GM19328 (cell line): ENCODE data around the gene ATP2B2.

Experiments used
- ATAC-seq: cut with Tn5 transposase; IDR thresholded peaks from one replicate; pipeline ENCODE4 v1.9.1; 2021; ENCODE audit warnings: mild to moderate bottlenecking, moderate library complexity; ENCODE audit not compliant: unreplicated experiment

Gene ATP2B2

DNA sequence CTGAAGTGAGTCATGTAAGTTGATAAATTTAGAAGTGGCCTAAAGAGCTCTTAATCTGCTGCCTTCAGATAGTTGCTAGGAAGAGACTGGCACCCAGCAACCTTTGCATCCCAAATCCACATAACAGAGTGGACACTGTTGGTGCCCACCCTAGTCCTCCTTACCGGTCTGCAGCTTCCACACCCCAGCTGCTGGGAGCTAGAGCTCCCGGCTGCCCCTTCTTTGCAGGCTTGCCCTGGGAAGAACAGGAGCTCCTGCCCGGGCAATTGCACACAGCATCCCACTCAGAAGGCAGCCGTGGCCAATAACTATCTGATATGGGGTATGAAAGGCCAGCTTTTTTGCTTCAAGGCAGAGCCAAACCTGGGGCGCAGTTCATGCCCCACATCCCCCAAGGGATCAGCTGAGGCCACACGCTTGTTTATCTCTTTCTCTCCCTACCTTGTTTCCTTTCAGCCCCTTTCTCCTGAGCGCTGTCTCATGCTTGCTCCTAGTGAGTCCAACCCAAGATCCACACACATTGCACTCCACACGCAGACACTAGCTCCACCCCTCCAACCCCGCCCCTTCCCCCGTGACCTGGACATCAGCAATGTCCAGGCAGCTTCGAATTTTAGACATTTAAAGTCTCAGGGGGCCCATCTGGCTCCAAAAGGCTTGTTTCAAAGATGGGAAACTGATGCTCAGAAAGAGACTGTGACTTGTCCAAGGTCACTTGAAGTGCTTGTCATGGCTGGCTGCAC lies 9.1 kb downstream of the ATP2B2 start:
- ATAC-seq, result no peak

DNA sequence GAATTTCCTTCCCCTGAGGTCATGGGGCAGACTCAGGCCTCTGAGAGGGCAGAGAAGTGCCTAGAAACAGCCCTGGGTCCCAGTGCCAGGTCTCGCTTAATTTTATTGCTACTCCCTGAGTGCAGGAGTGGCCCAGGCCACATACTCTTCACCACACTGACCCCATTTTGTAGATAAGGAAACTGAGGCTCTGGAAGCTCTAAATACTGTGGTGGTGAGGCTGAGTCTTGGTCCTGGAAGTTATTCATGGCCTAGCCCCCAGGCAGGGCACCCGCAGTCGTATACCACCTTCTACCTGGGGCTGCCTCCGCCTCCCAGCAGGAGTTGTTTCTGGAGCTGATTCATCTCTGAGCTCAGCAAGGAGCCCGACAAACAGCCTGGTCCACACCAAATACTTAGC lies 9.8 kb downstream of the ATP2B2 start:
- ATAC-seq, result no peak

DNA sequence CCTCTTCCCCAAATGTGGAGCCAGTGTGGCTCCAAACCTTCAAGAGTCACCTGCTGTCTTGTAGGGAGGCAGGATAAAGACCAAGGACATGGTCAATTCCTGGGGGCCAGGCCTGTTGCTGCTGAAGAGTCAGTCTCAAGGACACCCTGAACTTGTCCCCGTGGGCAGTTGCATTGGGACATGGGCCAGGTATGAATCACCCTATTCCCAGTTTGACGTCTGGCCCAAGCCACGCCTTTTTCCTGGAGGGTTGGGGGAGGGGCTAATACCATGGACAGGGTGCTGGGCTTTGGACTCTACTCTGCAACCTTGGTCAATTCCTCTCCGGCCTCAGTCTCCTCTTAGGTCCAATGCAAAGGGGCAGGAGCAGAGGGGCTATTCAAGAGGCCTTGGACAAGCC lies 10.4 kb downstream of the ATP2B2 start:
- no peak for ATAC-seq

DNA sequence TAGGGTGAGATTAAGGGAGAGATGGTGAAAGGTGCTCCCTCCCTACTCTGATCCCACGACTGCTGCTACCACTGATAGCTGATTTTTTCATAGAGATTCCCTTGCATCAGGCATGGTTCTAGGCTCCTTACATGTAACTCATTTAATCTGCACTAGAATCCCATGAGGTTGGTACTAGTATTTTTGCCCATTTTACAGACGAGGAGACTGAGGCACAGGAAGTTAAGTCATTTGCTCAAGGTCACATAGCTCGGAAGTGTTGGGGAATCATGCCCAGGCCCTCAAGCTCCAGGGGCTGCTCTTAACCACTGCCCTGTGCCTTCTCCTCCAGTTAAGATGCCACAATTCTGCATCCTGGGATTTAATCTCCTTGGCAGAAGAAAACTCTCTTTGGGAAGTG lies 11.2 kb downstream of the ATP2B2 start:
- ATAC-seq, result no peak

DNA sequence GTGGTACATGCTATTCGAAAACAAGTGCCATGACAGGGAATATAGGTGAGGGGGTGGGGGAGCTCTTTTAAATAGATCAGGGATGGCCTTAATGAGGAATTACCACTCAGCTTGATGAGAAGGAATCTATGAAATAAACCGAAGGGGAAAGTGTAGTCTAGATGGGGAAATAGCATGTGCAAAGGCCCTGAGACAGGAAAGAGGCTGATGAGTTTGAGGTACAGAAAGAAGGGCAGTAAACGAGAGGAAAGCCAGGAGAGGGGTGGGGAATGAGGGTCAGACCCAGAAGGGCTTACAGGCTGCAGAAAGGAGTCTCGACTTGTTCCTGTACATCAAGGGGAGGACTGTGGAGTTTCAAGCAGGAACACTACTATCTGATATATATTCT lies 12.2 kb downstream of the ATP2B2 start:
- no peak for ATAC-seq

DNA sequence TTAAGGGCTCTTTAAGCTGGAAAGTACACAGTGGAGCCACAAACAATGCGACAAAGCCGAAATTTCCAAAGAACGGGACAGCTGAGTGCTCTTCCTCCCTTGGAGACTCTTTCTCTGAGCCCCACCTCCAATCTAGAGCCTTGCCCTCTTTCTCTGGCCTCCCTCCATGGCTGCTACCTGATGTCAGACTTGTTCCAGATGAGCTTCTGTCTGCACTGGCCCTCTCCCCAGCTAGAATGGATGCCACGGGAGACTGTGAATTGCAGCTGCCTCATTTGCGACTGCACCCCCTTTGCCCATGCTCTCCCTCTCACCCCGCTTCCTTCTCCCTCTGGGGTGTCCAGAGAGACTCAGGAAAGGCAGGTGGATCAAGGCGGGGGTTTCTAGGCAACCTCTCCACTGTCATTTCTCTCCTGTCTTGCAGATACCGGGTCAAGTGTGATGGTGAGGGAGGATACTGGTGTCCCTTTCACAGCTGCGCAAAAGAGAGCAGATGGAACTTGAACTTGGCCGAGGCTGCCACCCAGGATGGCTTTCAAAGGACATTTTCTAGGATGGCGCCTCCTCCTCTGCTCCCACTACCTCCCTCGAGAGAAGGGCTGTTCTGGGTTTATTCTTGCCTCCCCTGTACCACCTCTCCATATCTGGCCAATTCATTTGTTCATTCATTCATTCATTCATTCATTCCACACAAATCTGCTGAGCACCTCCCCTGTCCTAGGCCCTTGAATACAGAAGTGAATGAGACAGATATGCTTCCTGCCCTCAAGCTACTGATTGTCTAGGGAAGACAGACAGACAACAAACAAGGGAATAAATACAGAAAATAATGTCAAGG lies 12.8 kb downstream of the ATP2B2 start:
- no peak for ATAC-seq

DNA sequence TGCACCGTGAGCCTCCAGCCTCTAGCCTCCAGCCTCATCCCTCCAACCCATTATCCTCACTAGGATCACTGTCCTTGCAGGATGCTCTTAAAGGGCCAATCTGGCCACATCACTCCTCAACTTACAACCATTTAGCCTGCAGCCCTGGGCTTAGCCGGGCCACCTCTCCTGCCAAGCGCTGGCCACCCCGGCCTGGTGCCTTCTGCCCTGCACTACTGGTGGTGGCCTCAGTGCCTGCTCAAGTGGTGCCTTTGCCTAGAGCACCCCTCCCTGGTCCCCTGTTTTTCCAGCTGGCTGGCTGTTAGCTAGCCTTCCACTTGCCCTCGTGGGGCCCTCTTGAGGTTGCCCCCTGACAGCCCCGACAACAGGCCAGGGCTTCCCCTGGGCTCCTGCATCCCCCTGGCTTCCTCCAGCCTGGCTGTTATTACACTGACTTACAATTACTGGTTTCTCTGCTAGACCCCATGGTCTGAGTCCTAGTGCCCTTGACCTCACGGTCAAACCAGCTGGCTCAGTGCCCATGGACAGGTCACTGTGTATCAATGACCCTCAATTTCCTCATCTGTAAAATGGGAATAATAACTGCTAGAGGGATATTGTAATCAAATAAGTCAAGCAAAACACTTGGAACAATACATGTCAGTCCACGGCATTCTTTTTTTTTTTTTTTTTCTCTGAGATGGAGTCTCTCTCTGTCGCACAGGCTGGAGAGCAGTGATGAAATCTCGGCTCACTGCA lies 15.5 kb downstream of the ATP2B2 start:
- ATAC-seq, result no peak

DNA sequence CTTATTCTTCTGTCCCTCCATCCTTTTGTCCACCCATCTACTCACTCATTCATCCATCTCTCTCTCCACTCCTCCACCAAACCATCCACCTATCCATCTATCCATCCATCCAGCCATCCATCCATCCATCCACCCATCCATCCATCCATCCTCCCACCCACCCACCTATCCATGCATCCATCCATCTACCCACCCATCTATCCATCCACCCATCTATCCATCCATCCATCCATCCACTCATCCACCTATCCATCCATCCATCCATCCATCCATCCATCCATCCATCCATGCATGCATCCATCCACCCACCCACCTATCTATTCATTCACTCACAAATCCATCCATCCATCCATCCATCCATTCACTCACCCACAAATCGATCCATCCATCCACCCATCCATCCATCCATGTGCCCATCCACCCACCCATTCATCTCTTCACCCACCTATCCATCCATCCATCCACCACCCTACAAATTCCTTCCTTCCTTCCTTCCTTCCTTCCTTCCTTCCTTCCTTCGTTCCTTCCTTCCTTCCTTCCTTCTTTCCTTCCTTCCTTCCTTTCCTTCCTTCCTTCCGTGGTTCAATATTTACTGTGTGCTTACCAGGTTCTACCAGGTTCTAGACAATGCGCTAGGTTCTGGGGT lies 17.3 kb downstream of the ATP2B2 start:
- no peak for ATAC-seq

DNA sequence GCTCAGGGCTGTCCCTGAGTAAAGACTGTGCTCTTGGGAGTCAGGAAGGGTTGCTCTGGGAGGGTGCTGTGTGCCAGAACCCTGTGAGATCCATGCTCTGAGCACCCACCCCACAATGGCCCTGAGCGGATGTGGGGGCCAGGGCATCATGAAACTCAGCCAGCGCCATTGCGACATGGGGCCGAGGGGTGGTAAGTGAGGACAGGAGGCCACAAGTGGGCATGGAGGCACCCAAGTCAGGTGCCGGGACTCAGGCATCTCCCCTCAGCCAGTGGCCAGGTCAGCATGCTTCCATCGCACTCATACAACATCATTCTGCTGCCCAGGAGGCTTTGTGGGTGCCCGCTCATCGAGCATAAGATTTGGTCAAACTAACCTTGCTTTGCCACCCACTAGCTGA lies 19.6 kb downstream of the ATP2B2 start:
- ATAC-seq, result no peak

DNA sequence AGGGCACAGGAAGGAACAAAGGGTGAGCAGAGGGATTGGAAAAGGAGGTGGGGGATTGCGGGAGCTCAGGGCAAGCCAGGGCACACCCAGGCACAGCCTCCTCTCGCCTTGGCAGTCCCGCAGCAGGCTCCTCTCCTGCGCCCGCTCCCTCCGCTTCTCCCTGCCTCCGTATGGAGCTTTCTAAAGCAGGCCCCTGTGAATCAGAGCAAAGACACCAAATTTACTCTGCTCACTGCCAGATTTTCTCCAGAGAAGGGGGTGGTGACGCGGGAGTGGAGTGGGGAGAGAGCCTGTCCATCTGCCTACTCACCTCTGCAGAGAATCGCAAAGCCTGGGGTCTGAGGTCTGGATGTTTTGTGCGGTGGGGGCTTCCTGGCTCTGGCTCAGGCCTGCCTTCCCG lies 20.0 kb downstream of the ATP2B2 start:
- no peak for ATAC-seq

DNA sequence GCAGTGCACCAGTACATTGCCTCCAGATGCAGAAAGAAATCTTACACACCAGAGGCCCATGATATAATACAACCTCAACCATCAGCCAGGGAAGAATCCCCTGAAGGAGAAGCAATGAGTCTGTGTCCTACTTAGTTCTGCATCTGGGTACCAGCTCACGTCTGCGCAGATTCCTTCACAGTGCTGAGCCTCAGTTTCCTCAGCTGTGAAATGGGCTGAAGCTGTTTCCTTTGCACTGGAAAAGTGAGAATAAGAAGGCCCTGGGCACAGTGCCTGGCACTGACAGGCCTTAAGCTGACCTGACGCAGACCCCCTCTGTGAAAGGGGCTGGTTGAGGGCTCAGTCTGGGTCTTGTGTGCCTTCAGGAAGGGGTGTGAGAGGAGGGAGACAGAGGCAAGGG lies 20.7 kb downstream of the ATP2B2 start:
- no peak for ATAC-seq

DNA sequence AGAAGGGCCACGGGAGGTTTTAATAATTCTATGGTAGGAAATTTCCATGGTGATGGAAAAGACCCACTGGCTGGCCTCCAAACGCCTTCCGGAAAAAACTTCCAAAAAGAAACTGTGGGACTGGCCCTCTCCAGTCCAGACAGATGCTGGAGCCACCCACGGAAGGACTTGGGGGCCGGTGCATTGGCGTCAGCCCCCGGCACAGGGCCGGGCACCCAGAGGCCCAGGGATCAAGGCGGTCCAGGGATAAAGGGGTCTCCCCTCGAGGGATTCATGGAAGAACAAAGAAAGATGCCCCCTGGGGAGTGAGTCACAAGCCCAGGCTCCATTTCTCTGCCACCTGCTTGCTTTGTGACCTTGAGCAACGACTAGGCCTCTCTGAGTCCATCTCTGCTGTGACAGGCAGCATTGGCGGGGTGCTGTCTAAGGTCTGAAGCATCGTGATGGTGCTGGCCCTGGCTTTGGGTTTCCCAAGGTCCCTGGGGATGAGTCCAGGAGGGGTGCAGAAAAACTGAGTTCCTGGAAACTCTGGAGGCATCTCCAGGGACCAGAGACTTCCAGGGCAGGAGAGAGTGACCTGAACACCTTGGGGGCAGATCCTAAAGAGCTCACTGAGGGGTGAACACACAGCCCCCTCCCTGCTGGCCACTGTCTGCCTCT lies 21.6 kb downstream of the ATP2B2 start:
- no peak for ATAC-seq

DNA sequence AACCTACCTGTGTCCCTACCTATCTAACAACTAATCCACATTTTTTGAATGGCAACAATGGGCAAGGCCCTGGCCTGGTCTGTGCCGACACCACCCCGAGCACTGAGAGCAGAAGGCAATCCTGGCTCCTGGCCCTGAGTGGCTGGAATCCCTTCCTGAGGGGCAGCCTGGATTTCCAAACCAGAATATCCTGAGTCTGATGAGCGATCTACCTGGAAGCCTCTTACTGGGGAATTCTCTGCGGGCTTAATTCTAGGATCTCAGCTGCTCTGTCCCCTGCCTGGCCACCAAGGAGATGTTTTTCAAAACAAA lies 22.1 kb downstream of the ATP2B2 start:
- ATAC-seq, result no peak

DNA sequence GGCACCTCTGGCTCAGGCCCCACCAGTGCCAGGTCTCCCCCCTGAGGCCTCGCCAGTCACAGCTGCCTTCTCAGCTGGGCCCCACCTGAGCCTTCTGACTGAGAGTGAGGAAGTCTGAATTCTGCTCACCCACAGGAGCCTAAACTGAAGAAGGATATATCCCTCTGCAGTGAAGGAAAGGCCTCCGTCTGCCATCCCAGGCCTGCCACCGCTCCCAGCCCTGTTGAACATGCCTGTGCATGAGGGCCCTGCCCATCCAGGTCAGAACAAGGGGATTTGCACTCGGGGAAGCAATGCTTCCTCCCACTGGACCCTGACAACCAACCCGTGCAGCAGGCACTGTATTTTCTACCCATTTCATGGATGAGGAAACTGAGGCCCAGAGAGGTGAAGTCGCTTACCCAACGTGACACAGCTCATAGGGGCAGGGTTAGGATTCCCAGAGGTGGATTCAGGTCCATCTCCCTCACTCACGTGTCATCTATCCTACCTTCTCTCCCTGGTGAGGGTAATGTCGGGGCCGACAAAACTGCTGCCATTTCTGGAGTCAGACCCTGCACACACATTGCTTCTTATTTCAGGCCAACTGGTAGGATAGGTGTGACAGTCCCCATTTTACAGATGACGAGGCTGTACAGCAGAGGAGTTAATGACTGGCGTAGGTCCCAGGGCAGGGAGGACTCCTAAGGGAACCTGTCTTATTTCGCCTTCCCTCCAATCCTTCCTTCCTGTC lies 22.6 kb downstream of the ATP2B2 start:
- no peak for ATAC-seq

DNA sequence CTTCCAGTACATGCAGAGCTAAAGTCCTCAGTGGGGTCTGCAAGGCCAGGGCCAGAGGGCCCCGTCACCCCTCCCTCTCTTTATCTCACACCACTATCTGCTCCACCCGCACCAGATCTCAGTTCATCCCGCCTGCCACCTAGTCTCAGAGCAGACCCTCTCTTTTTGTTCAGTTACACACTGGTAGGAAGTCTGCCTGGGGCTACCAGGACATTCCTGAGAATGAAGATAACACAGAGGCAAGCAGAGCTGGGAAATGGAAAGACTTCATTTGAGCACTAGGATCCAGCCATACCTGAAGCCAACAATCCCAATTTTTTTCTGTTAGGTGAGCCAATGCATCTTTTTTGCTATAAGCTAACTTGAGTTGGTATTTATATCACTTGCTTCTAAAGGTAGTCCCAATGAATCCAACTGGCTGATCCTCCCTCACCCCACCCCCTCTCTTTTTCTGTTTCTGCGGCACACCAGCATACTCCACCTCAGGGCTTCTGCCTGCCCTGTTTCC lies 24.5 kb downstream of the ATP2B2 start:
- no peak for ATAC-seq

DNA sequence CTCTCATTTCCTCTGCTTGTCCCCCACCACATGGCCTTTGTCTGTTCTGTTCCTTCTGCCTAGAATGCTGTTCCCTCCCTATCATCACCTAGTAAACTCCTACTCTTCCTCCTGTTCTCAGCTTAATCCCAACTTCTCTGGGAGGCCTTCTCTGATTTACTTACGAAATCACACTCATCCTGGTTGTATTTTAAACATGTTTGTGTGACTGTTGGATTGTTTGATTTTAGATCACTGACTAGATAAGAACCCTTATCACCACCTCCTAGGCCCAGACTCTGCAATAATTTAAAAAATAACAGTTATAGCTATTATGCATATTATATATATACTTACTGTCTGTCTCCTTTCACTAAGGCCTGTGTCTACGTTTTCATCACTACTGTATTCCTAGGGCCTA lies 26.1 kb downstream of the ATP2B2 start:
- ATAC-seq, result no peak

DNA sequence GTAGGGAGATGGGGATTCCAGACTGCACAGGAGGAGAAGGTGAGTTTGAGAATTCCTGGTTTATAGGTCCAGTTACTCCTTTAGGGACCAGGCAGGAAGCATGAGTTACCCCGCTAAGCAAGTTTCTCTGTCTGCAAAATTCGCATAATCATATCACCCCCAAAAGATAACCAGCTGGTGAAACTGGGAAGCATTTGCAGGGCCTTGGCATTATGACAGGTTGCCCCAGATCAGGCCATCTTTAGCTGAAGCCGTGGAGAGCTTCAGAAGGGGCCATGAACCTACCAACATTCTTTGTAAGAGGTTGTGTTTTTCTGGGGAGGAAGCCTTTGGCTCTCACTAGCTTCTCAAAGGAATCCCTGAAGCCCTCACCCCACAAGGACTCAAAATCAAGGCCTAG lies 29.4 kb downstream of the ATP2B2 start:
- no peak for ATAC-seq

DNA sequence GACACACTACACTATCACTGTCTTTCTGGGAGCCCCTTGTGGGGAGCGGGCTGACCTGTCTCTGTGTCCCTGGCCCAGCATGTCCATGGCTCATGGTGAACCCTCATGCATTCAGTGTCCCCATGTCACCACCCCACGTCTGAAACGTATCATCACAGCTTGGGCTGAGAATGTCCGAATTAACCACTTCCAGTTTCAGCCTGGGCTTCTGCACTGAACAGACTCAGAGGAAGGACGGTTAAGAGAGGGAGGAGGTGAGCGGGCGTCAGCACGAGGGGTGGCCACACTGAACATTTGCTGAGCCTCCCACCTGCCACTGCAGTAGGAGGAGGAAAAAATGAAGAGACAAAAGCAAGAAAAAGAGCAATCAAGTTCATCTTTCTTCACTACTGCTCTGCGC lies 30.5 kb downstream of the ATP2B2 start:
- no peak for ATAC-seq

DNA sequence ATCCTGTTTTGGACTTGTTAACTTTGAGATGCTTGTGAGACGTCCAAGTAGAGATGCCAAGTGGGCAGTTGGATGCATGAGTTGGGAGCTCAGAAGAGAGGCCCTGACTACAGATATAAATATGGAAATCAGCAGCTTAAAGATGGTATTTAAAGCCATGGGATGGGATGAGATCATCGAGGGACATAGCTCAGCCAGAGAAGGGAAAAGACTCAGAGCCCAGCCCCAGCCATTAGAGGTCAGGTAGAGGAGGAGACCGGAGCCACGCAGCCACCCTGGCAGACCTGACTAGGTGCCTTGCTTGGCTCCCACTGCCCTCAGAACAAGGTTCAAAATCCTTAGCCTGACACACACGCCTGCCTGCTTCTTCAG lies 31.1 kb downstream of the ATP2B2 start:
- ATAC-seq, result no peak

DNA sequence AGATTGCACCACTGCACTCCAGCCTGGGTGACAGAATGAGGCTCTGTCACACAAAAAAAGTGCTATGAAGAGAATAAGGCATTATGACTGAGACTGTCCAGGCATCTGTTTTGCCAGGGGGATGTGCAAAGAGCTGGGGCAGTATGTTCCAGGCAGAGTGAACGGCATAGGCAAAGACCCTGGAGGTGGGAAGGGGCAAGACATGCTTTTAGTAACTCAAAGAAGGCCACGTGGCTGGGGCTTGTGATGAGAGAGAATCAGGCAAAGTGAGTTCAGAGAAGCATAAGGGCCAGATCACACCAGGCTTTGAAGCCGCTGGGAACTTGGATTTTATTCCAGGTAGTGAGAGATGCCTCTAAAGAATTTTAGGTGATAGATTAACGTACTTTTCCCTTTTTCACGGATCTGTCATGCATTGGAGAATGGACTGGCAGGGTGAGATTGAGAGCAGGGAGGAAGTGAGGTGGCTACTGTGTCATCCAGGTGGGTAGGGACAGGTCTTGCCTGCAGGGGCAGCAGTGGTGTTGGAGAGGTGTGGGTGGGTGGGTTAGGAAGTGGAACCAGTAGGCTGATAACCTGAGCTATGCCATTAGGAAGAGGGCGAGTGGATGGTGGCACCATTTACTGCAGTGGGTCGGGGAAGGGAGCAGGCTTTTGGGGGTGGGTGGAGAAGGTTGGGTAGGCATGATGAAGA lies 31.7 kb downstream of the ATP2B2 start:
- ATAC-seq, result no peak
